PC-9 (cell line): ENCODE results near the gene CD86. TPM values are rescaled to one million over a fixed set of nuclear protein-coding genes. Genes with fewer than 3 reads are reported as not detected.
"Not testable (repeated sequence)": the region's sequence is repeated elsewhere in the genome, so short reads cannot be mapped to it uniquely, and the experiment has no call there.

Source experiments
- BruUV-seq: library from RNA; stranded (reverse); fragments of 400-500 nt; replicated peaks from 2 replicates; lab custom pipeline; 2021; lab: Mats Ljungman, UMichigan
- CTCF ChIA-PET: fragments of 300-600 bp; sonication (Branson Sonifier 250); formaldehyde crosslinking; loops from one replicate; lab custom pipeline; 2022; ENCODE audit warnings: antibody characterized with exemption; lab: Charles Lee
- POLR2A ChIA-PET: fragments of 300-600 bp; sonication (Branson Sonifier 250); formaldehyde crosslinking; loops from one replicate; lab custom pipeline; 2022; ENCODE audit warnings: antibody characterized with exemption; ENCODE audit not compliant: unreplicated experiment; lab: Charles Lee
- DNase-seq, 2 experiments: peaks; one replicate each; pipeline versions ENCODE4 v3.0.0 to v3.0.0-alpha.2; 2015 to 2022; ENCODE audit warnings: mixed read lengths in 1 of 2
- H2AFZ ChIP-seq: fragments of 200-600 bp; sonication (generic); 2 replicates; pipeline ENCODE4 v1.8.1; 2017; ENCODE audit warnings: antibody characterized with exemption
- H3F3A ChIP-seq: fragments of 200-600 bp; sonication (generic); 2 replicates; pipeline ENCODE4 v1.8.1; 2017; ENCODE audit warnings: antibody characterized with exemption, mild to moderate bottlenecking, low read depth; ENCODE audit not compliant: insufficient read depth
- H3K27ac ChIP-seq: fragments of 200-600 bp; sonication (generic); 2 replicates; pipeline ENCODE4 v1.6.1; 2016; ENCODE audit warnings: mixed run types
- H3K27me3 ChIP-seq: fragments of 200-600 bp; sonication (generic); 2 replicates; pipeline ENCODE4 v1.6.1; 2016; ENCODE audit warnings: low read depth, mixed run types; ENCODE audit not compliant: insufficient read depth
- H3K36me3 ChIP-seq: fragments of 200-600 bp; sonication (generic); 2 replicates; pipeline ENCODE4 v1.6.1; 2016; ENCODE audit warnings: low read depth, mixed run types
- H3K4me1 ChIP-seq: fragments of 200-600 bp; sonication (generic); replicated peaks from 2 replicates; pipeline ENCODE4 v1.6.1; 2016; ENCODE audit warnings: mixed run types; ENCODE audit not compliant: insufficient read depth
- H3K4me2 ChIP-seq: fragments of 200-600 bp; sonication (generic); 2 replicates; pipeline ENCODE4 v1.6.1; 2017; ENCODE audit warnings: mixed run types
- H3K4me3 ChIP-seq: fragments of 200-600 bp; sonication (generic); 2 replicates; pipeline ENCODE4 v1.6.1; 2016; ENCODE audit warnings: mixed run types
- H3K79me2 ChIP-seq: fragments of 200-600 bp; sonication (generic); 2 replicates; pipeline ENCODE4 v1.6.1; 2017; ENCODE audit warnings: low read depth, mixed run types
- H3K9me2 ChIP-seq: fragments of 200-600 bp; sonication (generic); 2 replicates; pipeline ENCODE4 v1.8.1; 2017; ENCODE audit warnings: mild to moderate bottlenecking; ENCODE audit not compliant: insufficient read depth
- H3K9me3 ChIP-seq: fragments of 200-600 bp; sonication (generic); 2 replicates; pipeline ENCODE4 v1.8.1; 2016; ENCODE audit warnings: low read depth; ENCODE audit not compliant: insufficient read depth
- H4K20me1 ChIP-seq: fragments of 200-600 bp; sonication (generic); 2 replicates; pipeline ENCODE4 v1.8.1; 2017; ENCODE audit not compliant: insufficient read depth
- EZH2 ChIP-seq: fragments of 200-600 bp; sonication (generic); IDR thresholded peaks from 2 replicates; pipeline ENCODE4 v1.8.0; 2017; ENCODE audit warnings: antibody characterized with exemption, low read depth
- intact Hi-C: fragments of 100-400 bp; cut with micrococcal nuclease; formaldehyde crosslinking; loops from one replicate; pipeline ENCODE4 v1.10.0; 2022; ENCODE audit not compliant: unreplicated experiment
- total RNA-seq: library from RNA; stranded (reverse); gene quantifications from 2 replicates; pipeline ENCODE4 v1.2.3, GENCODE V29; 2021
- TF ChIP-seq, protein P1 (sequence below): fragments of 200-600 bp; sonication (generic); conservative IDR thresholded peaks from 2 replicates; pipeline ENCODE4 v1.6.1; 2017; ENCODE audit warnings: mixed run types, antibody characterized with exemption, mild to moderate bottlenecking, moderate library complexity

The CD86 gene
- total RNA-seq, 1 experiment from 2014 or later: not detected

DNA sequence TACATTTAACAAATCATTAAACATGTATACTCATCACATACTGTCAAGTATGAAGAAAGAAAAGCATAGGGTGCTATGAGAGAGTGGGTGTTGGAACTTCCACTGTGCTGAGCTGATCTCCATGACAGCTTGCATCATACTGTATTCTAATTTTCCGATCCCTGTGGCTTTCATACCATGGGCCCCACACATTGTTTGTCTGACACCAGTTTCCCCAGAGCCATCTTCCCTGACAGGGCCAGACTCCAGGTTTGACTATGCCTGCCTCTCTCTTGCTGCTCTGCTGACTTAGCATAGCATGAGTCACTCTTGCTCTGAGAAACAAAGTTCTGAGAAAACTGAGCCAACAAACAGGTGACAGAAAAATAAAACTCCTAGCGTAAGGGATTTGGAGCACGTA is 91.3 kb downstream of the CD86 start:
- ChIA-PET POLR2A (no interaction called here), CTCF (no interaction called here)
- H3K36me3 ChIP-seq: no peaks in the 10 kb centered on the region
- H3K4me2 ChIP-seq: no peak overlapping the region
- no peak for TF ChIP-seq EZH2
- TF ChIP-seq, protein P1, sequence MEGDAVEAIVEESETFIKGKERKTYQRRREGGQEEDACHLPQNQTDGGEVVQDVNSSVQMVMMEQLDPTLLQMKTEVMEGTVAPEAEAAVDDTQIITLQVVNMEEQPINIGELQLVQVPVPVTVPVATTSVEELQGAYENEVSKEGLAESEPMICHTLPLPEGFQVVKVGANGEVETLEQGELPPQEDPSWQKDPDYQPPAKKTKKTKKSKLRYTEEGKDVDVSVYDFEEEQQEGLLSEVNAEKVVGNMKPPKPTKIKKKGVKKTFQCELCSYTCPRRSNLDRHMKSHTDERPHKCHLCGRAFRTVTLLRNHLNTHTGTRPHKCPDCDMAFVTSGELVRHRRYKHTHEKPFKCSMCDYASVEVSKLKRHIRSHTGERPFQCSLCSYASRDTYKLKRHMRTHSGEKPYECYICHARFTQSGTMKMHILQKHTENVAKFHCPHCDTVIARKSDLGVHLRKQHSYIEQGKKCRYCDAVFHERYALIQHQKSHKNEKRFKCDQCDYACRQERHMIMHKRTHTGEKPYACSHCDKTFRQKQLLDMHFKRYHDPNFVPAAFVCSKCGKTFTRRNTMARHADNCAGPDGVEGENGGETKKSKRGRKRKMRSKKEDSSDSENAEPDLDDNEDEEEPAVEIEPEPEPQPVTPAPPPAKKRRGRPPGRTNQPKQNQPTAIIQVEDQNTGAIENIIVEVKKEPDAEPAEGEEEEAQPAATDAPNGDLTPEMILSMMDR: no peak
- H3K4me3 ChIP-seq: no peak overlapping the region
- H2AFZ ChIP-seq: no peak overlapping the region
- H3F3A ChIP-seq: no peaks in the 10 kb centered on the region
- no peaks in the 10 kb centered on the region for H3K27me3 ChIP-seq
- H3K9me2 ChIP-seq: 0 out of 2 replicates have a peak, but pooled peaks cover 3% of the 10 kb centered on the region
- no peaks in the 10 kb centered on the region for H4K20me1 ChIP-seq
- no peaks in the 10 kb centered on the region for H3K79me2 ChIP-seq
- no peaks in the 10 kb centered on the region for H3K9me3 ChIP-seq
- H3K27ac ChIP-seq: no peak overlapping the region
- intact Hi-C loops: no loop called here
- H3K4me1 ChIP-seq: no peaks in the 10 kb centered on the region
- no peak for DNase-seq
- no TSS peak for BruUV-seq

DNA sequence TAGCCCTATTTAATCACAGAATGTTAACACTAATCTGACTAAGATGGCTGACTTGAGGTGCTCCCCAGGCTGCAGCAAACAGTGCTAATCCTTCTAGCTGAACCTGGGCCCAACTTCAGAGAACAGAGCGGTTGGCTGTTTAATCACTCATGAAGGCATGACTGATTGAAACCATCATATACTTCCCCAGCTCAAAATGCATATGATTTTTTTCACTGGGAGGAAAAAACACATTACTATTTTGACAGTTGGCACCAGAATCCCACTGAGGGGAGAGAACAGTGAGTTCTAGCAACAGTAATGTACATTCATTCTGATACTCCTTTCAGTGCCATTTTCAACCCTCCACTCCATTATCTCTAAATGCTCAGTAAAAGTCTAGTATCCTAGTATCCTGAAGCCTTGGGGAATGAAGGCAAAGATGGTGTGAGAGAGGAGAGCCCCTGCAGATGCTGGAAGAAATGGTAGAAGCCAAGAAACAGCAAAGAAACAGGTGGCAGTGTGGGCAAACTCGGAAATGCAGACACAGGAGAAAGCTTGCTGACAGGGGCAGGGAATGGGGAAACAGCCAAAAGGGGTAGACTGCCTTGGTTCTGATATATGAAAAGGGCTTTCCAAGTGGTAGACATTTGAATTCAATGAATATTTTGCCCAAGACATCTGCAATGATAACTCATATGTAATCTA is 93.9 kb downstream of the CD86 start:
- Histone ChIP-seq H3K4me3 (no peak overlapping the region), H3K9me3 (no peaks in the 10 kb centered on the region), H3K79me2 (no peaks in the 10 kb centered on the region), H3K36me3 (no peaks in the 10 kb centered on the region), H3K4me1 (no peaks in the 10 kb centered on the region), H3K27me3 (no peaks in the 10 kb centered on the region), H3K9me2 (no peaks in the 10 kb centered on the region), H3K27ac (no peak overlapping the region), H4K20me1 (no peaks in the 10 kb centered on the region), H3K4me2 (no peak overlapping the region), H3F3A (no peaks in the 10 kb centered on the region), H2AFZ (no peak overlapping the region; the same call in 1 of the 2 replicates)
- intact Hi-C loops: no loop called here
- no TSS peak for BruUV-seq
- no peak for DNase-seq
- CTCF ChIA-PET: no interaction called here
- POLR2A ChIA-PET: no interaction called here
- TF ChIP-seq EZH2: no peak
- TF ChIP-seq, protein P1: no peak

DNA sequence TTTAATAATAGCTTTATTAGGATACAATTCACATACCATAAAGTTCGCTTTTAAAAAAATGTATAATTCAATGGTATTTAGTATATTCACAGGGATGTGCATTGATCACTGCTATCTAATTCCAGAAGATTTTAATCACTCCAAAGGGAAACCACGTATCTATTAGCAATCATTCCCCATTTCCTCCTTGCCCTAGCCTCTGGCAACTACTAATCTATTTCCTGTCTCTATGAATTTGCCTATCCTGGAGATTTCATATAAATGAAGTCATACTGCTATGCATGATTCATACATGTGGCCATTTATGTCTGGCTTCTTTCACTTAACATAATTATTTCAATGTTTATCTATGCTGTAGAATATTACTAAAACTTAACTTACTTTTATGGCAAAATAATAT is 96.3 kb downstream of the CD86 start:
- no peaks in the 10 kb centered on the region for H3K79me2 ChIP-seq
- no peaks in the 10 kb centered on the region for H3K27me3 ChIP-seq
- CTCF ChIA-PET: no interaction called here
- H3K4me3 ChIP-seq: no peak overlapping the region
- H3F3A ChIP-seq: no peaks in the 10 kb centered on the region
- POLR2A ChIA-PET: no interaction called here
- no peaks in the 10 kb centered on the region for H4K20me1 ChIP-seq
- no peak overlapping the region for H3K27ac ChIP-seq
- H2AFZ ChIP-seq: no peak overlapping the region
- H3K9me2 ChIP-seq: no peaks in the 10 kb centered on the region
- DNase-seq: no peak
- intact Hi-C loops: no loop called here
- no peak overlapping the region for H3K4me2 ChIP-seq
- TF ChIP-seq EZH2: no peak
- TF ChIP-seq, protein P1: no peak
- no peaks in the 10 kb centered on the region for H3K9me3 ChIP-seq
- H3K36me3 ChIP-seq: no peaks in the 10 kb centered on the region
- no TSS peak for BruUV-seq
- no peaks in the 10 kb centered on the region for H3K4me1 ChIP-seq

DNA sequence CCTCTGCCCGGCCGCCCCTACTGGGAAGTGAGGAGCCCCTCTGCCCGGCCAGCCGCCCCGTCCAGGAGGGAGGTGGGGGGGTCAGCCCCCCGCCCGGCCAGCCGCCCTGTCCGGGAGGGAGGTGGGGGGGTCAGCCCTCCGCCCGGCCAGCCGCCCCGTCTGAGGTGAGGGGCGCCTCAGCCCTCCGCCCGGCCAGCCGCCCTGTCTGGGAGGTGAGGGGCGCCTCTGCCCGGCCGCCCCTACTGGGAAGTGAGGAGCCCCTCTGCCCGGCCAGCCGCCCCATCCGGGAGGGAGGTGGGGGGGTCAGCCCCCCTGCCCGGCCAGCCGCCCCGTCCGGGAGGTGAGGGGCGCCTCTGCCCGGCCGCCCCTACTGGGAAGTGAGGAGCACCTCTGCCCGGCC is 109.8 kb downstream of the CD86 start:
- H3K4me1 ChIP-seq, H3F3A ChIP-seq, H2AFZ ChIP-seq, H3K9me2 ChIP-seq, H3K9me3 ChIP-seq, H3K27ac ChIP-seq, POLR2A ChIA-PET, H3K36me3 ChIP-seq, intact Hi-C loops, DNase-seq, H3K27me3 ChIP-seq, H3K4me3 ChIP-seq, H4K20me1 ChIP-seq, H3K4me2 ChIP-seq, CTCF ChIA-PET, BruUV-seq, H3K79me2 ChIP-seq: not testable (repeated sequence)
